ENCODE results near the gene SLC25A52. TPM values are rescaled to one million over a fixed set of nuclear protein-coding genes. Genes with fewer than 3 reads are reported as not detected.

The SLC25A52 gene
- total RNA-seq, 2 donors from 2014 or later: not detected

Other genes with a start within 250 kb of the SLC25A52 start
- not detected for gene TTR, start 169.0 kb downstream of the SLC25A52 start, total RNA-seq
- 1 to 10 TPM in 1 of 2 donors, under 1 TPM in 1; 0.10 to 2.3 TPM for gene B4GALT6, start 76.3 kb downstream of the SLC25A52 start, total RNA-seq
- gene TRAPPC8, start 182.2 kb upstream of the SLC25A52 start, total RNA-seq: 10 to 100 TPM; 29.2 to 34.1 TPM

All from T-helper 17 cell (primary cell).